Omental fat pad (tissue), 4 donors: ENCODE measurements around the gene SLF2. TPM values are rescaled to one million over a fixed set of nuclear protein-coding genes. Genes with fewer than 3 reads are reported as not detected.
A peak's percentile ranks its signal among the peaks of the same experiment; 100 is the strongest.

Source experiments
- ATAC-seq: fragments of 150-250 bp; one replicate; pipeline ENCODE4 v1.9.1; 2016; ENCODE audit warnings: mild to moderate bottlenecking, moderate library complexity; ENCODE audit not compliant: low FRiP score
- DNase-seq: peaks from one replicate; pipeline ENCODE4 v3.0.0-alpha.2; 2019; ENCODE audit warnings: low spot score
- CTCF ChIP-seq, 3 donors: fragments of 450-650 bp; IDR thresholded peaks; one replicate each; pipeline ENCODE4 v1.5.1; 2016 to 2017; ENCODE audit warnings: antibody characterized with exemption in 3 of 3, mild to moderate bottlenecking in 3 of 3, moderate library complexity in 2 of 3
- total RNA-seq, 4 donors: library from RNA; depleted of rRNA; stranded (reverse); fragments of >200 nt; gene quantifications; one replicate each; pipeline ENCODE4 v1.1.0, GENCODE V29; 2016

SLF2 gene
- total RNA-seq, 4 donors from 2014 or later: 14.9 to 37.8 (median 21.9) TPM

GRCh38 chr10:100911472-100911871, 1.3 kb upstream of the SLF2 start:
- no peak for TF ChIP-seq CTCF (IDR thresholded peaks at IDR 0.05)
- ATAC-seq: no peak
- no peak for DNase-seq

GRCh38 chr10:100912013-100912604, 654 bp upstream of the SLF2 start:
- TF ChIP-seq CTCF (IDR thresholded peaks at IDR 0.05): no peak
- DNase-seq (no peak), ATAC-seq (no peak)

GRCh38 chr10:100913470-100913865, 705 bp downstream of the SLF2 start:
- TF ChIP-seq CTCF (IDR thresholded peaks at IDR 0.05): no peak
- DNase-seq (no peak), ATAC-seq (peak; percentile 25)

- no peak for ATAC-seq
- no peak for TF ChIP-seq CTCF (IDR thresholded peaks at IDR 0.05)
- no peak for DNase-seq
These were observed 4.3 kb downstream of the SLF2 start for GRCh38 chr10:100917071-100917470.

GRCh38 chr10:100923580-100923979, 10.8 kb downstream of the SLF2 start:
- no peak for TF ChIP-seq CTCF (IDR thresholded peaks at IDR 0.05)
- ATAC-seq (no peak), DNase-seq (no peak)

GRCh38 chr10:100927266-100927665, 14.5 kb downstream of the SLF2 start:
- no peak for TF ChIP-seq CTCF (IDR thresholded peaks at IDR 0.05)
- DNase-seq (no peak), ATAC-seq (no peak)

GRCh38 chr10:100928039-100928438, 15.3 kb downstream of the SLF2 start:
- ATAC-seq (no peak), DNase-seq (no peak)
- TF ChIP-seq CTCF (IDR thresholded peaks at IDR 0.05): no peak
